Esophagus muscularis mucosa (tissue), 3 donors: ENCODE data around the gene PCBD2.

Experiments
- POLR2A ChIP-seq: fragments of 450-650 bp; IDR thresholded peaks from one replicate; pipeline ENCODE4 v1.6.1; 2017; ENCODE audit warnings: antibody characterized with exemption, moderate library complexity, mild to moderate bottlenecking, low read depth
- TF ChIP-seq, protein P1 (sequence below), 3 experiments: fragments of 200-600 bp in 2 of 3; fragments of 450-650 bp in 1 of 3; sonication (generic) in 2 of 3; IDR thresholded peaks; one replicate each; pipeline ENCODE4 v1.5.1; 2017 to 2019; ENCODE audit warnings: antibody characterized with exemption in 3 of 3, mild to moderate bottlenecking in 2 of 3, moderate library complexity in 1 of 3

GRCh38 chr5:134982230-134982629, 77.3 kb downstream of the PCBD2 start:
- TF ChIP-seq, protein P1, sequence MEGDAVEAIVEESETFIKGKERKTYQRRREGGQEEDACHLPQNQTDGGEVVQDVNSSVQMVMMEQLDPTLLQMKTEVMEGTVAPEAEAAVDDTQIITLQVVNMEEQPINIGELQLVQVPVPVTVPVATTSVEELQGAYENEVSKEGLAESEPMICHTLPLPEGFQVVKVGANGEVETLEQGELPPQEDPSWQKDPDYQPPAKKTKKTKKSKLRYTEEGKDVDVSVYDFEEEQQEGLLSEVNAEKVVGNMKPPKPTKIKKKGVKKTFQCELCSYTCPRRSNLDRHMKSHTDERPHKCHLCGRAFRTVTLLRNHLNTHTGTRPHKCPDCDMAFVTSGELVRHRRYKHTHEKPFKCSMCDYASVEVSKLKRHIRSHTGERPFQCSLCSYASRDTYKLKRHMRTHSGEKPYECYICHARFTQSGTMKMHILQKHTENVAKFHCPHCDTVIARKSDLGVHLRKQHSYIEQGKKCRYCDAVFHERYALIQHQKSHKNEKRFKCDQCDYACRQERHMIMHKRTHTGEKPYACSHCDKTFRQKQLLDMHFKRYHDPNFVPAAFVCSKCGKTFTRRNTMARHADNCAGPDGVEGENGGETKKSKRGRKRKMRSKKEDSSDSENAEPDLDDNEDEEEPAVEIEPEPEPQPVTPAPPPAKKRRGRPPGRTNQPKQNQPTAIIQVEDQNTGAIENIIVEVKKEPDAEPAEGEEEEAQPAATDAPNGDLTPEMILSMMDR (IDR thresholded peaks at IDR 0.05), result no peak
- TF ChIP-seq POLR2A, result no peak
